ENCODE results near the gene ANKRD23. TPM values are rescaled to one million over a fixed set of nuclear protein-coding genes. Genes with fewer than 3 reads are reported as not detected.

The ANKRD23 gene
- total and polyA plus RNA-seq, 2 of the 4 experiments (the other 2 are of a cell fraction): 0.54 to 1.5 TPM

GRCh38 chr2:96842600-96842999 is 1.2 kb downstream of the ANKRD23 start:
- H3K4me1 ChIP-seq (ENCODE audit: control insufficient read depth, insufficient read depth, low read length): no peaks in the 10 kb centered on the region
- H2BK20ac ChIP-seq (ENCODE audit: low read depth, low read length): no peak overlapping the region
- H3K18ac ChIP-seq (ENCODE audit: low read depth, low read length): no peak overlapping the region
- H2BK120ac ChIP-seq (ENCODE audit: low read depth, low read length): no peak overlapping the region
- DNase-seq (no peak), ATAC-seq (ENCODE audit: low read depth) (no peak)
- intact Hi-C loops (cut with micrococcal nuclease): no loop called here
- no peak overlapping the region for H2AFZ ChIP-seq (replicated peaks; ENCODE audit: low read length, poor library complexity)
- H3K56ac ChIP-seq (ENCODE audit: extremely low read depth, insufficient read depth, low read length): no peak overlapping the region
- CTCF ChIA-PET: no interaction called here
- H3K27me3 ChIP-seq (ENCODE audit: control insufficient read depth, insufficient read depth, low read length): no peaks in the 10 kb centered on the region
- no peak overlapping the region for H4K8ac ChIP-seq (ENCODE audit: low read depth in 2 of 2, low read length in 2 of 2)
- H2BK5ac ChIP-seq (ENCODE audit: low read depth, low read length, poor library complexity, severe bottlenecking): no peak overlapping the region
- no peak overlapping the region for H3K4ac ChIP-seq (ENCODE audit: low read depth, low read length)
- H3K27ac ChIP-seq (ENCODE audit: insufficient read depth, low read length): no peak overlapping the region
- 75% methylated on average over 5 of the region's 7 CpGs; no CpG with 5 or more reads in 1 of the 2 experiments for WGBS, 2 experiments (ENCODE audit: extremely low coverage in 2 of 2, insufficient read length in 1 of 2)
- BruUV-seq (replicated peaks): no TSS peak
- no peak overlapping the region for H3K23ac ChIP-seq (ENCODE audit: low read depth, low read length)
- no peaks in the 10 kb centered on the region for H3K9me1 ChIP-seq (ENCODE audit: insufficient read depth, low read length)
- H3K9ac ChIP-seq (ENCODE audit: low read depth, low read length): no peak overlapping the region
- no peaks in the 10 kb centered on the region; the same call in 1 of the 2 replicates for H4K20me1 ChIP-seq (ENCODE audit: insufficient read depth, low read length)
- TF ChIP-seq ELK1 (IDR thresholded peaks at IDR 0.05; ENCODE audit: borderline replicate concordance, low read depth, low read length): no peak
- no peak for TF ChIP-seq CHD1 (IDR thresholded peaks at IDR 0.05; ENCODE audit: low read depth, low read length)
- no peak for TF ChIP-seq CTCF (conservative IDR thresholded peaks at IDR 0.05; ENCODE audit: low read depth, low read length)
- TF ChIP-seq MAFK (IDR thresholded peaks at IDR 0.05; ENCODE audit: low read depth, low read length): no peak
- no peak for TF ChIP-seq FOS (IDR thresholded peaks at IDR 0.05; ENCODE audit: low read depth, low read length)
- TF ChIP-seq SMC3 (IDR thresholded peaks at IDR 0.05; ENCODE audit: low read depth, low read length): no peak
- H3K79me1 ChIP-seq (ENCODE audit: low read depth in 1 of 2, low read length in 2 of 2): no peaks in the 10 kb centered on the region
- POLR2A ChIA-PET (ENCODE audit: unreplicated experiment): no interaction called here
- no peak overlapping the region for H4K5ac ChIP-seq (ENCODE audit: low read depth, low read length)
- in situ Hi-C loops (cut with MboI; ENCODE audit: low sequenced_read_pairs): no loop called here
- H3K36me3 ChIP-seq (ENCODE audit: control insufficient read depth, insufficient read depth, low read length): peaks cover 7% of the 10 kb centered on the region
- dilution Hi-C loops (cut with HindIII; ENCODE audit: low sequenced_read_pairs, unreplicated experiment): no loop called here
- no peak overlapping the region for H2AK5ac ChIP-seq (ENCODE audit: low read depth, low read length)
- no peaks in the 10 kb centered on the region for H3K9me3 ChIP-seq (ENCODE audit: control insufficient read depth, insufficient read depth, low read length)
- no peak overlapping the region for H3K14ac ChIP-seq (replicated peaks; ENCODE audit: low read depth, low read length)
- H4K91ac ChIP-seq (ENCODE audit: insufficient read depth, low read depth, low read length): no peak overlapping the region
- no peak overlapping the region for H2AK9ac ChIP-seq (replicated peaks; ENCODE audit: low read depth, low read length, poor library complexity)
- H2BK15ac ChIP-seq (ENCODE audit: low read depth, low read length): no peak overlapping the region
- no peak overlapping the region for H3K4me2 ChIP-seq (ENCODE audit: low read depth, low read length)
- H3K4me3 ChIP-seq (ENCODE audit: insufficient read depth, low read depth, low read length): no peak overlapping the region

Measured in IMR-90 (cell line).